GM18502 (cell line): ENCODE measurements around the gene ZNF264.
A peak's percentile ranks its signal among the peaks of the same experiment; 100 is the strongest.
"Not testable (repeated sequence)": the region's sequence is repeated elsewhere in the genome, so short reads cannot be mapped to it uniquely, and the experiment has no call there.

Experiments used
- ATAC-seq: cut with Tn5 transposase; IDR thresholded peaks from one replicate; pipeline ENCODE4 v1.9.1; 2021; ENCODE audit warnings: mild to moderate bottlenecking; ENCODE audit not compliant: unreplicated experiment, poor library complexity

Gene ZNF264

DNA sequence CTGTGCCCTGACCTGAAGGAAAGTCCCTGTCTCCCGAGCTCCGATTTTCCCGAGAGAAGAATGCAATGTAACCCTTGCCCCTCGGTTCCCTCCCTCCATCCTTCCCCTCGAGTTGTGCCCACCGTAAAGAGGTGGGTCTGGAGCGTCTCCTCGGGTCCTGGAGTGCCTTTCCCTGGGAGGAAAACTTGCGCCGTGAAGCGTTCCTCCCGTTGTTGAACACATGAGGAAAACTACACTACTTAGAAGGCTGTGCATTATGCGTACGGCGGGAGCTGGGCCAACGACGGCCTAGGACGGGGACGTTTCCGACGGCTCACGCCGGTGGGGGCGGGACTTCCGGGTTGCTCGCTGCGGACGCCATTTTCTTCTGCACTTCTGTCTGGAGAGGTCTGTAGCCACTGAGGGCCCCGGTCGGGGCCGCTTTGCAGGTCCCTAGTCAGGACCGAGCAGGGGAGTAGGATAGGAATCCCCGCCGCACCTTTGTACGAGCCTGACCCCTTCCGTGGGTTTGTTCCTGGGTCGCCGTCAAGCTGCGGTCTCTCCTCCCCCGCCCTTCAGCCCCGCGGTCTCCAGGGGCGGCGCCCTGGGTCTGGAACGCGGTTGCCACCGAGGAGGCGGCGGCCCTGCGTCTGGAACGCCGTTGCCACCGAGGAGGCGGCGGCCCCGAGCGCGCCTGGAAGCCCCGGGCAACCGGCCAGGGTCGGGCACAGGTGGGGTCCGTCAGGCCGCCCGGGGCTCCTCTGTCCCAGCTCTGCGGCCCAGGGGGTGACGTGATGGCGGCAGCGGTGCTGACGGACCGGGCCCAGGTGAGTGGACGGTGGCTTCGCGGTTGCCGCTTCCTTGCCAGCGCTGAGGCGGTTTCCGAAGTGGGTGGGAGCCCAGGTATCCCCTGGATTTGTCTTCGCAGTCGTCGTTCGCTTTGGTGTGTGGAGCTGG lies at the start of gene ZNF264:
ZNF264 (plus strand) TSS at position 360 of the 936 bp plus-strand sequence; CDS start at position 774, 414 bp downstream.
- ATAC-seq = peak; percentile 94

DNA sequence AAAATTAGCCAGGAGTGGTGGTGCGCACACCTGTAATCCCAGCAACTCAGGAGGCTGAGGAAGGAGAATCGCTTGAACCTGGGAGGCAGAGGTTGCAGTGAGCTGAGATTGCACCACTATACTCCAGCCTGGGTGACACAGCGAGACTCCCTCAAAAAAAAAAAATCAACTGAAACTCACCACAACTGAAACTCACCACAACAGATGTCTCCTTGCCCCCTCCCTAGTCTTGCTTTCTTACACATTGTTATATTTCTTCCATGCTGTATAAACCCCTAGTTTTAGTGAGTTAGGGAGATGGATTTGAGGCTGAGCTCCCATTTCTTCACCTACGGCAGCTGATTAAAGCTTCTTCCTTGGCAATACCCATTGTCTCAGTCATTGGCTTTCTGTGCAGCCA lies 49.6 kb upstream of the ZNF264 start:
- no peak for ATAC-seq

GRCh38 chr19:57152921-57153320 lies 38.4 kb upstream of the ZNF264 start:
- no peak for ATAC-seq

DNA sequence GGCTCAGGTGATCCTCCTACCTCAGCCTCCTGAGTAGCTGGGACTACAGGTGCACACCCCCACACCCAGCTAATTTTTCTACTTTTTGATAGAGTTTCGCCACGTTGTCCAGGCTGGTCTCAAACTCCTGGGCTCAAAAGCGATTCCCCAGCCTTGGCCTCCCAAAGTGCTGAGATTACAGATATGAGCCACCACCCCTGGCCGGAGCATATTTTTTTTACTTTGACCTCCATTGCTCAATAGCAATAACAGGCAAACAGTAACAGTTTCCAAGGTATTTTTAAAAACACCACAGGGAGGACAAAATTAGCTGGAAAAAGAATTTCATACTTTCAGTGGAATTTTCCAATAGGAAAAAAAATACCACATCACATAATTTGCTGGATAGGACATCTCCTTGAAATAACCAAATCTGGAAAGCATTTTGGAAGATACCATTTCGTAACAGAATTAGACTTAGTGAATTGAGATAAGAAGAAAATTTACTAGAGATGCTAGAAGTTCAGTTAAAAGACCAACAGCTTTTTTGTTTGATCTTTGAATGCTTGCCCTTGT lies 29.2 kb upstream of the ZNF264 start:
- ATAC-seq = no peak

- no peak for ATAC-seq
Measured at GRCh38 chr19:57165846-57166245, 25.5 kb upstream of the ZNF264 start.

- ATAC-seq = no peak
Measured at GRCh38 chr19:57167385-57167784, 23.9 kb upstream of the ZNF264 start, which contains the start of gene DUXA. DUXA (minus strand) TSS chr19:57167485; CDS start chr19:57167443, 42 bp downstream.

DNA sequence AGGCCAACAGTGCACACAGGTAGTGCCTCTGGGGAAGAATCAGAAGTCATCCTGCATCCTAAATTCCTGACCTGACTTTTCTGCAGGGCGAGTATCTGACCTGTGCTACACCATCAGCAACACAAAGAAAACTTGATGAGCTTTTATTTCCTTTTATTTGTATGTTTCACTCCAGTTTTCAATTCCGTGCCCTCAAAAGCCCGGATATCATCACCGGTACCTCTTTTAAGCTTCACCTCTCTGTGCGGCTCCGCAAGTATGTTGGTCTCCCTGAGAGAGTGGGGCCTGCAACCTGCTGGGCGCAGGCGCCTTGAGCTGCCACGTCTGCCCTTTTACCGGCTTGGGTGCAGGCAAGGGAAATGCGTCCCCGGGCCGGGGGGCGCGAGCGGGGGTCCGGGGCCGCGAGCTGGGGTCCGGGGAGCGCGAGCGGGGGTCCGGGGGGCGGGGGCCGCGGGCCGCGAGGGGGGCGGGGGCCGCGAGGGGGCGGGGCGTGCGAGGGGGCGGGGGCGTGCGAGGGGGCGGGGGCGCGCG lies 19.7 kb upstream of the ZNF264 start:
- ATAC-seq = no peak

DNA sequence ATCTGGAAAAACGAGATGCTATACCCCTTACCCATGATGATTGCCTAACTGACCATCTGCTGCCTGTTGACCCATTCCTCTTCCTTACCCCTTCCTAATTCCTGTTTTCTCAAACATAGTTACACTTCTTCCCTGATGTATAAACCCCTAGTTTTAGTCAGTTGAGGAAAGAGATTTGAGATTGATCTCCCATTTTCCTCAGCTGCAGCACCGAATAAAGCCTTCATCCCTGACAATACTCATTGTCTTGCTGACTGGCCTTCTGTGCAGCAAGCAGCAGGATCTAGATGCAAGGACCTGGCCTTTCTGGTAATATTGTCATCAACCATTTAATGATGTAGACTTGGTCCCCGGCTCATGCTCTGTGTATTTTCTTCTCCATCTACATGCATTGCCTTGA lies 999 bp upstream of the ZNF264 start:
- no peak for ATAC-seq

- no peak for ATAC-seq
Measured at GRCh38 chr19:57192077-57192420, 749 bp downstream of the ZNF264 start.

DNA sequence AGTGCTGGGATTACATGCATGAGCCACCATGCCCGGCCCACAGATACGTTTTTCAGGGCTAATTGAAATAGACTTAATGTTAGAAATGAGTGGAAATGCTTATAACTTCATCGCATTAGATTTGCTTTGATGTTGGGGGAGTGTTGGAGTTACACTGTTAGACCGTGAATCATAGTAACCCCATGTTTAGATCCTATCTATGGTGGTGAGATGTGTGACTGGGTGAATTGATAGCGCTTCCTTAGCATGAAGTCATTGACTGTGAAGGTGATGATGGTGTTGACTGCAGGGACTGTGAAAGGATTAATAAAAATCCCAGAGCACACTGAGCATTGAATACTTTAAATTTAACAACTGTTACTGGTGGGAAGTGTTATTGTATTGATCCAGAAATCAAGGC lies 1.7 kb downstream of the ZNF264 start:
- no peak for ATAC-seq

DNA sequence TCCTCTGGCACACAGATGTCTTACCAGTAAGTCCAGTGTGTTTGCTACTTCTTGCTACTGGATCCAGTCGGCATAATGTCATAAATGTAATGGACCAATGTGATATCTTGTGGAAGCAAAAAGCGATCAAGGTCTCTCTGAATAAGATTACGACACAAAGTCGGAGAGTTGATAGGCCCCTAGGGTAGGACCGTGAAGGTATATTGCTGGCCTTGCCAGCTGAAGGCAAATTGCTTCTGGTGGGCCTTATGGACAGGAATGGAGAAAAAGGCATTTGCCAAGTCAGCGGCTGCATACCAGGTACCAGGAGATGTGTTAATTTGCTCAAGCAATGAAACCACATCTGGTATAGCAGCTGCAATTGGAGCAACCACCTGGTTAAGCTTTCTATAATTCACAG lies 6.6 kb downstream of the ZNF264 start:
- not testable (repeated sequence) for ATAC-seq

DNA sequence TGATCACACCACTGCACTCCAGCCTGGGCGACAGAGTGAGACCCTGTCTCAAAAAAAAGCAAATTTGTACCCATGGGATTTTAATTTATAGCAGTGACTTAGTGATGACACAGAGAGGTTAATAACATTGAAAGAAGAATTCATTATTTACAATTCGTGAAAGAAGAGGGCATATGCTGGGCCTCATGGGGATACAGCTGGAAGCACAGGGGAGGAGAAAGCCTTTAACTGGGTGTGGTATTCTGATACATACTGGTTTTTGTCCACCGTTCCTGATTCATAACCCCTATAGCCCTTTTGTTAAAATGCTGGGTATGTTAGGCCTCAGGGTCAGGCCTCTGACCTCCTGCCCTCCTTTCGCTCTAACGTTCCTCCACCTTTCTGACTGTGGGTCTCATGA lies 10.9 kb downstream of the ZNF264 start:
- ATAC-seq = no peak

GRCh38 chr19:57210381-57210780 lies 19.1 kb downstream of the ZNF264 start:
- ATAC-seq = no peak

DNA sequence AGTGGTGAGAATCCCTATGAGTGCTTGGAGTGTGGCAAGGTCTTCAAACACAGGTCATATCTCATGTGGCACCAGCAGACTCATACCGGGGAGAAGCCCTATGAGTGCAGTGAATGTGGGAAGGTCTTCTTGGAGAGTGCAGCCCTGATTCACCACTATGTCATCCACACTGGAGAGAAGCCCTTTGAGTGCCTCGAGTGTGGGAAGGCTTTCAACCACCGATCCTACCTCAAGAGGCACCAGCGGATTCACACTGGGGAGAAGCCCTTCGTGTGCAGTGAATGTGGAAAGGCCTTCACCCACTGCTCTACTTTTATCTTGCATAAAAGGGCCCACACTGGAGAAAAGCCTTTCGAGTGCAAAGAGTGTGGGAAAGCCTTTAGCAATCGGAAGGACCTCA lies 20.8 kb downstream of the ZNF264 start:
- no peak for ATAC-seq

DNA sequence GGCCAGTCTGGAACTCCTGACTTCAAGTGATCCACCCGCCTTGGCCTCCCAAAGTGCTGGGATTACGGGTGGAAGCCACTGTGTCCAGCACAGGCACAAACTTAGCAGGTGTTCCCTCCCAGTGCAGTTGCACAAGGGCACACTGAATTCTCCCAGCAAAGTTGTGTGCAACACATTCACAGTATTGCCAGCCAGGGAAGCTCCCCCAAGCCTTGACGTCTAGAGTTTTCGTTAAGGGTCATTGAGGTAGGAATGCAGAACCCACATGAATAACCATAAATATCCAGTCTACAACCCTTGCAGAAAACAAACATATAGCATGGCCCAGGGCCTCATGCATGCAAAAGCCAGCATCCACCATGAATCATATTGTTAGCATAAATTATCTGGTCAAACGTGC lies 36.2 kb downstream of the ZNF264 start:
- no peak for ATAC-seq

- ATAC-seq = no peak
Measured at GRCh38 chr19:57231686-57232085, 40.4 kb downstream of the ZNF264 start.

GRCh38 chr19:57233207-57233606 lies 41.9 kb downstream of the ZNF264 start:
- ATAC-seq = no peak

DNA sequence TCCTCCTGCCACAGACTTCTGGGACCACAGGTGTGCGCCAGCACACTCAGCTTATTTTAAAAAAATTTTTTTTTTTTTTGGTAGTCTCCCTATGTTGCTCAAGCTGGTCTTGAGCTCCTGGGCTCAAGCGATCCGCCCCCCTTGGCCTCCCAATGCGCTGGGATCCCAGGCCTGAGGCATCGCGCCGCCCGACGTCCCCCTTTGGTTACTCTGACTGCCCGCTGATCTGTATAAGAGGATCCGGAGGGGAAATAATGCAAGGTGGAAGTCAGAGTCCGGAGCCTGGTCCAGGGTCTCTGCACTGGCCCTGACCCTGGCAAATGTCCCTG lies 48.6 kb downstream of the ZNF264 start:
- no peak for ATAC-seq

- ATAC-seq = peak; percentile 94
Measured at GRCh38 chr19:57240311-57241090, 49.2 kb downstream of the ZNF264 start, which contains the start of gene ZNF805. ZNF805 (plus strand) TSS chr19:57240632; CDS start chr19:57240892, 260 bp downstream.

DNA sequence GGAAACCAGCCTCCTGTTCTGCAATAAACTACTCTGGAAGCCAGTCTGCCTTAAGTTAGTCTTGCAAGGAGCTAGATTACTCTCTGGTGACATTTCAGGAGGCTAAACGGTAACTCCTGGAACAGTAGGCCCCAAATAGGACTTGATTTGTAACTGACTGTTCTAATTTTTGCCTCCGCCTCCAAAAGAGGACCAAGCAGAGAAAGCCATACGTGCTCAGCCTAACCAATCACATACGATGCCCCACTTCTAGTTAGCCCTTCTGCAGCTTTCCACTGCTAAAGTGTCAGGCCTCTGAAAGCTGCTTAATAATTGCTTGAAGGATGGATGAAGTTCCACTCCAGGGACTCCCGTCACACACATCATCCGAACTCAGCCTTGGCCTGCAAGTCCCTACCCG lies 49.9 kb downstream of the ZNF264 start:
- ATAC-seq = no peak

GRCh38 chr19:57242821-57243220 lies 51.5 kb downstream of the ZNF264 start:
- no peak for ATAC-seq
